ENCODE results near the gene RPRD1B.

The RPRD1B gene

GRCh38 chr20:38121741-38122140 is 88.2 kb downstream of the RPRD1B start:
- DNase-seq (ENCODE audit: low read depth) = no peak

GRCh38 chr20:38123021-38123587 is 89.6 kb downstream of the RPRD1B start:
- no peak for DNase-seq (ENCODE audit: low read depth)

GRCh38 chr20:38125157-38126056 is 91.9 kb downstream of the RPRD1B start:
- no peak for DNase-seq (ENCODE audit: low read depth)

- no peak for DNase-seq (ENCODE audit: low read depth)
Observed at GRCh38 chr20:38126146-38126921, 92.8 kb downstream of the RPRD1B start.

GRCh38 chr20:38126932-38127621 is 93.5 kb downstream of the RPRD1B start:
- DNase-seq (ENCODE audit: low read depth) = no peak

- no peak for DNase-seq (ENCODE audit: low read depth)
Observed at GRCh38 chr20:38127920-38128528, 94.5 kb downstream of the RPRD1B start.

- no peak for DNase-seq (ENCODE audit: low read depth)
Observed at GRCh38 chr20:38128691-38129090, 95.1 kb downstream of the RPRD1B start.

- DNase-seq (ENCODE audit: low read depth) = no peak
Observed at GRCh38 chr20:38129248-38129865, 95.8 kb downstream of the RPRD1B start.

GRCh38 chr20:38129893-38130609 is 96.5 kb downstream of the RPRD1B start:
- DNase-seq (ENCODE audit: low read depth) = no peak

GRCh38 chr20:38130687-38131587 is 97.4 kb downstream of the RPRD1B start:
- DNase-seq (ENCODE audit: low read depth) = no peak

- DNase-seq (ENCODE audit: low read depth) = no peak
Observed at GRCh38 chr20:38131588-38132121, 98.1 kb downstream of the RPRD1B start.

- DNase-seq (ENCODE audit: low read depth) = no peak
Observed at GRCh38 chr20:38132156-38132909, 98.8 kb downstream of the RPRD1B start.

GRCh38 chr20:38132910-38133501 is 99.5 kb downstream of the RPRD1B start:
- no peak for DNase-seq (ENCODE audit: low read depth)

GRCh38 chr20:38133680-38134426 is 100.3 kb downstream of the RPRD1B start:
- DNase-seq (ENCODE audit: low read depth) = no peak

GRCh38 chr20:38134427-38135270 is 101.1 kb downstream of the RPRD1B start:
- no peak for DNase-seq (ENCODE audit: low read depth)

GRCh38 chr20:38135271-38135650 is 101.7 kb downstream of the RPRD1B start:
- no peak for DNase-seq (ENCODE audit: low read depth)
